Suppressor macrophage treated with lipopolysaccharide for 4 hours (primary cell): Measurements from ENCODE around the gene ARHGAP42.
"Not testable (repeated sequence)": the region's sequence is repeated elsewhere in the genome, so short reads cannot be mapped to it uniquely, and the experiment has no call there.

Experiments
- DNase-seq: peaks from one replicate; pipeline ENCODE4 v3.0.0-alpha.2; 2020

The ARHGAP42 gene

GRCh38 chr11:100876815-100877520, 189.9 kb downstream of the ARHGAP42 start:
- DNase-seq, result no peak

GRCh38 chr11:100878474-100878873, 191.4 kb downstream of the ARHGAP42 start:
- DNase-seq, result no peak

- no peak for DNase-seq
These were observed 195.9 kb downstream of the ARHGAP42 start for GRCh38 chr11:100882957-100883356.

DNA sequence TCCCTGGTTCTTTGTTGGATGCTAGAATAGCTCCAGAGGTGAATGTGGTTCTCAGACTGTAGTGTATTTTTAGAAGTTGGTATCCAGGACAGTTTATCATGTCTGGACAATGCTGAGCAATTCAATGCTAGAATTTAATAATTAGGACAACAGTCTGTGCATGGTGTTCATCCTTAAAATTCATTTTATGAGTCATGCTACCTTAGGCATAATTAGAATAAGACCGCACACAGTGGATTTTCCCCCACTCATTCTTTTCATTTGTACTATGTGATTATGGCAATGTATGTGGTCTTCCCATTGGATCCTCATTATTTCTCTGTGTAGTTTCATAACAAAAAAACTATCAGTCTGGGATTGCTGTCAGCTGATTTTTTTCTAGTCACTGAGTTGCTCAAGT, 196.7 kb downstream of the ARHGAP42 start:
- no peak for DNase-seq

- no peak for DNase-seq
These were observed 200.6 kb downstream of the ARHGAP42 start for GRCh38 chr11:100887659-100888058.

DNA sequence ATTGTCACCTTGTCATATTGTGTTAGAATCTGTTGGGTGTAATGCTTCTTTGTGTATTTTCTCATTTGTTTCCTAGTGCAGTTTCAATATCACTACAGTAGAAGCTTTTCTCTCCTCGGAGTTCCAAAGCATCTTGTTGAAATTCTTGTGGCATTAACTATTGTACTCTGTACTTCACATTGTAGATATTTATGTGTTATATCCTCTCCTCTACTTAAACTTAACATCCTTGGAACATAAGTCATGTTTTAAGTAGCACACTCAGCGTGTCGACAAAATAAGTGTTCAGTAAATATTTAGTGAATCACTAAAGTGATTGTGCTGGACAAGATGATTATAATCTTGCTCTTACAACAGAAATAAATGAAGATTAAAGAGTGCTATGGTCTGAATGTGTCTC, 201.7 kb downstream of the ARHGAP42 start:
- no peak for DNase-seq

- no peak for DNase-seq
These were observed 202.7 kb downstream of the ARHGAP42 start for GRCh38 chr11:100889758-100890157.

GRCh38 chr11:100890789-100891188, 203.7 kb downstream of the ARHGAP42 start:
- DNase-seq, result no peak

DNA sequence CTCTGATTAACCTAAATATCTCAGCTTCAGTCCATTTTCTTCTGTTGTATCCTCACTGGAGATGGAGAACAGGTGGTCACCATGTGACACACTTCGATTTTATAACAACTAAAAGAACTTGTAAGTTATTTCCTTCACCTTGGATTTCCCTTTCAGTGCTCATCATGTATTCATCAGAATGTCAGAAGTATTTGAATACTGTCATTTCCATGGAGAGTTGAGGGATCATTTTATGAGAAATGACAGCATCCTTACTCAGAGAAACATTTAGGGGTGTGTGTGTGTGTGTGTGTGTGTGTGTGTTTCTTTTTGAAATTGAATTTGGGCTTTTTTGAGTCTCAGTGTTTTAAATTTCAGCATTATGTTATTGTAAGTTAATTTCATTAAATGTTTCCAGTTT, 205.8 kb downstream of the ARHGAP42 start:
- DNase-seq, result no peak

DNA sequence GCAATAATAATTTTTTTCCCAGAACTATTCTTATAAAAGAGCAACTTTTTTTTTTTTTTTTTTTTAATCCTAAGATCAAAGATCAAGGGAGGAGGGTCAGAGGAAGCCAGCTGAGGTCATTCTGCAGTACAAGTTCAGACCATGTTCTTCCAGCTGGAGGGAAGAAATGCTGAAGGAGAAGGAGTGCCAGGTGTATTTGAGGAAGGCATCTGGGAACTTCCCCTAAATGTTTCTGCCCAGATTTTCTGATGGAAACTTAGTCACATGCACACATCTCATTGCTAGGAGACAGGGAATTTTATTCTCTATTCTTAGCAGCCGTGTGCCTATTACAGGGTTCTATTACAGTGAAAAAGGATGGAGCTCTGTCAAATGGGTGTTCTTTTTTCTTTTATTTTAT, 208.4 kb downstream of the ARHGAP42 start:
- no peak for DNase-seq

DNA sequence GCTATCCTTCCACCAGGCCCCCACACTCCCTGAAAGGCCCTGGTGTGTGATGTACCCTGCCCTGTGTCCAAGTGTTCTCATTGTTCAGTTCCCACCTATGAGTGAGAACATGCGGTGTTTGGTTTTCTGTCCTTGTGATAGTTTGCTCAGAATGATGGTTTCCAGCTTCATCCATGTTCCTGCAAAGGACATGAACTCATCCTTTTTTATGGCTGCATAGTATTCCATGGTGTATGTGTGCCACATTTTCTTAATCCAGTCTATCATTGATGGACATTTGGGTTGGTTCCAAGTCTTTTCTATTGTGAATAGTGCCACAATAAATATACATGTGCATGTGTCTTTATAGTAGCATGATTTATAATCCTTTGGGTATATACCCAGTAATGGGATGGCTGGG, 208.9 kb downstream of the ARHGAP42 start:
- DNase-seq, result not testable (repeated sequence)

- not testable (repeated sequence) for DNase-seq
These were observed 214.4 kb downstream of the ARHGAP42 start for GRCh38 chr11:100901471-100901870.

- DNase-seq, result no peak
These were observed 215.5 kb downstream of the ARHGAP42 start for GRCh38 chr11:100902454-100903141.

DNA sequence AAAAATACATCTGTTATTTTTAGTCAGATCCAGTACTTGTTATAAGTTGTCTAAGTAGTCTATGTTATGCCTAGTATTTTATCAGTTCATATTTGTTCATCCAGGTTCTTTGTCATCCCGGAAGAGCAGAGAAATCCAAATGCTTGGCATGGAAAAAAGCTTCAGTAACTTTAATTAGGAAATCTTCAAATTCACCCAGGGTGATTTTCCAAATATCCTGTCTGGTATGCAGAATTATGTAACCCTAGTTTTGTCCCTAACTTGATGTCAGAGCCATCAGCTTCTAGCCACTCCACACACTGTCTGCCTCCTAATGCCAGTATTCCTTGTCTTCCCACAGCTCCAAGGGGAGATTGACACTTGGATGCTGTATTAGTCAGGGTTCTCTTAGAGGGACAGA, 216.2 kb downstream of the ARHGAP42 start:
- DNase-seq, result no peak

GRCh38 chr11:100905684-100906083, 218.6 kb downstream of the ARHGAP42 start:
- DNase-seq, result no peak

GRCh38 chr11:100908746-100909145, 221.7 kb downstream of the ARHGAP42 start:
- DNase-seq, result no peak

DNA sequence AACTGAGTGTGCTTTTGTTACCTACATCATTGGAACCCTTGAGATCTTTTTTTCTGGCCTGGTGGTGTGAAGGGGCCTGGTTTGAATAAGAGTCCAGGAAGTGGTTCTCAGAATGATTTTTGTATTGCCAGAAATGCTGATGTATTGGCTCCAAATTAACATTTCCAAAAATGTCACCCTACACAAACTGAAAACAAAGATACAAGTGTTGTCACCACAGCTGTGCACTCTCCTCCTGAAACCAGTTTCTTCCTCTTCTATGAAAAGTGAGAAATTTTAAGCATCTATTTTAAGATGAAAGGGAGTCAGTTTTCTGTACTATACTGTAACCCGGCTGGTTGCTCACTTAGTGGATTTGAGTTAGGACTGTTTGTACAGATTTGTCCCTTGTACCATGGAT, 223.7 kb downstream of the ARHGAP42 start:
- no peak for DNase-seq

DNA sequence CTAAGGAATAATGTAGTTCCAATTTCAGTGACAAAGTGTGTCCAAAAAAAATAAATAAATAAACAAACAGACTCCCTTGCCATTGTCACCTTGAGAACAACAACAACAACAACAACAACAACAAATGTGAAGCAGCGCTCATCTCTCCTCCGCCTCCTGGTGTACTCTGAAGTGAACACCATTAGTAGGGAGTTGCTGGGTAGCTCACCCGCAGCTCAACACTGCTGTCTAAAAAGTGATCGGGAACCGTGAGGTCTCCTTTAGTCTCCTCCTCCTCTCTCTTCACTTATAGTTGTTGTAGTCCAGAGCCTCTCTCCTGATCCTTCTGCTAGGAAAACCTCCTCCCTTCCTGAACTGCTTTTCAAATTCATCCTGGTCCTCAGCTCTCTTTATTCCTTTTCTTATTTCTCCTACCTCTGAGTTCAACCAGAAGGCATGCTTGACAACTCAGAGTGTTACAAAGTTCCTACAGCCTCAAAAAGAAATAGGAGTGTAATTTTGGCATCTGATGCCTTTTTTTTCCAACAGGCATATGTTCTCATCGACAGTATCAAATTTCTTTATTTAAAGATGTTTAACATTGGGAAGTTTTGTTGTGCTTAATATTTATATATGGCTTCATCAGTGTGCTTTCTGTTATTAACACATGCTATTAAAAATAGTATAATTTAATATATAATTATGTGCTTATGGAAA, 227.5 kb downstream of the ARHGAP42 start:
- DNase-seq, result no peak

- no peak for DNase-seq
These were observed 231.7 kb downstream of the ARHGAP42 start for GRCh38 chr11:100918551-100919500.

DNA sequence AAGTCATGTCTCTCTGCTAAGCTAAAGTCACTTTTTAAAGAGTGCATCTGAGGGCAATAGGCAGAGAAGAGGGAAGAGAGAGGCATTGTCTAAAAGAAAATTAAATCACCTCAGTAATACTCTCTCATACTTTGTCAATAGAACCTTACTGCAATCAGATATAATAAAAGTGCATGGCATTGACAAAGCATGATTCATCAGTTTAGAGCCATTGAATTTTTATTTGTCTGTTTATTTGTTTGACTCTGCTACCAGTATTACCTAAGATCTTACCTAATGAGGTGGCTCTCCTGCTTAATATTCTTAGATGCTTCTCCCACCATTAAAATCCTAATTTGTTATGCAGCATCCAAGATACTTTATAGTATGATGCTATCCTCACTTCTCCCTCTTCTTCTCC, 233.5 kb downstream of the ARHGAP42 start:
- no peak for DNase-seq

GRCh38 chr11:100922121-100922520, 235.0 kb downstream of the ARHGAP42 start:
- DNase-seq, result no peak

DNA sequence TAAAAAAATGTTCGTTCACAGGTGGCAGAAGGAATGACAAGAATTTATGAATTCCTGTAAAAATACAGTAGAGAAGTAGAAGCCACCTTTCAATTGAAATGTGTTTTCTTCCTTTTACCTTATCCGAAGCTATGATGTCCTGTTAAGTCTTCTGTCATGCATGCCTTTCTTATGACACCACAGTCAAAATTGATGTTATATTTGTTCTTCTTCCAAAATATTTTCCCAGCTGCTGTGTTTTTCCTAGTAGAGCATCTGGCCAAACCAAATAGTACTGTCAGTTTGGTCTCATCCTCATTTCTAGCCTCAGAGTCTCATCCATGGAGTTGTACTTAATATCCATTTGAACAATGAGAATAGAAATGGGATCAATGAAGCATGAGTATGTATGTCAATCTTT, 236.5 kb downstream of the ARHGAP42 start:
- DNase-seq, result no peak

DNA sequence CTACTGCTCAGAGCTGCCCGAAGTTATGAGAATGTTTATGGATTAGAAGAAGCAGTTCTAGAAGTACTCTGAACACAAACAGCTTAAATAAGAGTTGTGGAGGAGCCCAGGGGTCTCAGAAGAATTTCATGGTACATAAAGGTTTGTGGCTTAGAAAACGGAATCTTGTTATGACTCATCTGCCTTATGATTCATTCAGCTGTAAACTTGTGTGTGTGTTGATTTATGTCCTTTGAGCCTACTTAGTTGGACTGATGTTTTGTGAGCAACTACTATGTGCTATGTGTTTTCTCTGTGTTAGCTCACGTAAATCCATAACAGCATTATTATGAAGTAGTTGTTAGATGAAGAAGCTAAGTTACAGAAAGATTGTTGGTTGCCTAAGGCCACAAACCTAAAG, 238.8 kb downstream of the ARHGAP42 start:
- DNase-seq, result no peak
